Neuron (in vitro differentiated cells): ENCODE measurements around the gene MYO1H.
"Not testable (repeated sequence)": the region's sequence is repeated elsewhere in the genome, so short reads cannot be mapped to it uniquely, and the experiment has no call there.

Experiments used
- H2AFZ ChIP-seq: one replicate; pipeline ENCODE4 v1.6.1; 2013; ENCODE audit warnings: low read depth, mild to moderate bottlenecking, inconsistent platforms, low read length, moderate library complexity
- H3K27me3 ChIP-seq: one replicate; pipeline ENCODE4 v1.6.1; 2013; ENCODE audit warnings: low read length; ENCODE audit not compliant: insufficient read depth
- H3K36me3 ChIP-seq: one replicate; pipeline ENCODE4 v1.6.1; 2013; ENCODE audit warnings: low read length; ENCODE audit not compliant: insufficient read depth
- H3K4me1 ChIP-seq: one replicate; pipeline ENCODE4 v1.6.1; 2013; ENCODE audit warnings: low read length; ENCODE audit not compliant: insufficient read depth
- H3K4me3 ChIP-seq: 2 replicates; pipeline ENCODE4 v1.5.1; 2013; ENCODE audit warnings: mild to moderate bottlenecking, low read length, moderate library complexity
- H3K9me3 ChIP-seq: one replicate; pipeline ENCODE4 v1.6.1; 2013; ENCODE audit warnings: low read length

MYO1H gene

GRCh38 chr12:109434582-109434981 is 86.9 kb downstream of the MYO1H start:
- Histone ChIP-seq H3K4me3 (no peak overlapping the region), H2AFZ (no peak overlapping the region), H3K9me3 (no peaks in the 10 kb centered on the region), H3K4me1 (no peaks in the 10 kb centered on the region), H3K27me3 (no peaks in the 10 kb centered on the region), H3K36me3 (no peaks in the 10 kb centered on the region)

GRCh38 chr12:109435428-109436187 is 87.9 kb downstream of the MYO1H start:
- Histone ChIP-seq H3K9me3 (no peaks in the 10 kb centered on the region), H3K4me1 (peaks cover 2% of the 10 kb centered on the region), H2AFZ (no peak overlapping the region), H3K36me3 (no peaks in the 10 kb centered on the region), H3K27me3 (no peaks in the 10 kb centered on the region), H3K4me3 (no peak overlapping the region)

- Histone ChIP-seq H3K4me1 (peaks cover 7% of the 10 kb centered on the region), H3K9me3 (no peaks in the 10 kb centered on the region), H3K4me3 (no peak overlapping the region), H3K36me3 (no peaks in the 10 kb centered on the region), H2AFZ (no peak overlapping the region), H3K27me3 (no peaks in the 10 kb centered on the region)
These were observed 88.5 kb downstream of the MYO1H start for GRCh38 chr12:109436188-109436560.

GRCh38 chr12:109439181-109439580 is 91.5 kb downstream of the MYO1H start:
- H2AFZ ChIP-seq, result no peak overlapping the region
- H3K4me3 ChIP-seq, result no peak overlapping the region
- peaks cover 11% of the 10 kb centered on the region for H3K4me1 ChIP-seq
- H3K27me3 ChIP-seq, result no peaks in the 10 kb centered on the region
- peaks cover 4% of the 10 kb centered on the region for H3K36me3 ChIP-seq
- no peaks in the 10 kb centered on the region for H3K9me3 ChIP-seq

GRCh38 chr12:109439951-109440350 is 92.3 kb downstream of the MYO1H start:
- H3K4me3 ChIP-seq, H3K36me3 ChIP-seq, H3K9me3 ChIP-seq, H3K27me3 ChIP-seq, H2AFZ ChIP-seq: not testable (repeated sequence)
- H3K4me1 ChIP-seq, result peaks cover 11% of the 10 kb centered on the region

GRCh38 chr12:109440851-109441490 is 93.3 kb downstream of the MYO1H start:
- peaks cover 11% of the 10 kb centered on the region for H3K4me1 ChIP-seq
- H3K4me3 ChIP-seq, result no peak overlapping the region

GRCh38 chr12:109443794-109444193 is 96.1 kb downstream of the MYO1H start:
- H3K36me3 ChIP-seq, result peaks cover 37% of the 10 kb centered on the region
- H2AFZ ChIP-seq, result no peak overlapping the region
- H3K4me3 ChIP-seq, result no peak overlapping the region
- H3K9me3 ChIP-seq, result no peaks in the 10 kb centered on the region
- peaks cover 11% of the 10 kb centered on the region for H3K4me1 ChIP-seq
- no peaks in the 10 kb centered on the region for H3K27me3 ChIP-seq

More at GRCh38 chr12:109440851-109441490, 93.3 kb downstream of the MYO1H start:
- Histone ChIP-seq H3K27me3 (no peaks in the 10 kb centered on the region), H2AFZ (no peak overlapping the region), H3K9me3 (no peaks in the 10 kb centered on the region), H3K36me3 (peaks cover 15% of the 10 kb centered on the region)

- H3K36me3 ChIP-seq, result peaks cover 39% of the 10 kb centered on the region
- peaks cover 11% of the 10 kb centered on the region for H3K4me1 ChIP-seq
- H3K9me3 ChIP-seq, result no peaks in the 10 kb centered on the region
- no peaks in the 10 kb centered on the region for H3K27me3 ChIP-seq
- no peak overlapping the region for H3K4me3 ChIP-seq
- no peak overlapping the region for H2AFZ ChIP-seq
These were observed 96.6 kb downstream of the MYO1H start for GRCh38 chr12:109444259-109444658.

- Histone ChIP-seq H3K9me3 (no peaks in the 10 kb centered on the region), H3K36me3 (peaks cover 41% of the 10 kb centered on the region), H2AFZ (no peak overlapping the region), H3K4me3 (no peak overlapping the region), H3K4me1 (peaks cover 11% of the 10 kb centered on the region), H3K27me3 (no peaks in the 10 kb centered on the region)
These were observed 97.5 kb downstream of the MYO1H start for GRCh38 chr12:109445191-109445609.

GRCh38 chr12:109446869-109447268 is 99.2 kb downstream of the MYO1H start:
- Histone ChIP-seq H3K9me3 (no peaks in the 10 kb centered on the region), H3K4me1 (no peaks in the 10 kb centered on the region), H3K4me3 (no peak overlapping the region), H3K27me3 (no peaks in the 10 kb centered on the region), H2AFZ (no peak overlapping the region), H3K36me3 (peaks cover 58% of the 10 kb centered on the region)

- Histone ChIP-seq H3K36me3 (peaks cover 64% of the 10 kb centered on the region), H3K4me3 (no peak overlapping the region), H3K4me1 (no peaks in the 10 kb centered on the region), H3K9me3 (no peaks in the 10 kb centered on the region), H3K27me3 (no peaks in the 10 kb centered on the region), H2AFZ (no peak overlapping the region)
These were observed 99.8 kb downstream of the MYO1H start for GRCh38 chr12:109447482-109447881.

GRCh38 chr12:109448272-109448671 is 100.6 kb downstream of the MYO1H start:
- Histone ChIP-seq H2AFZ (no peak overlapping the region), H3K36me3 (peaks cover 68% of the 10 kb centered on the region), H3K27me3 (no peaks in the 10 kb centered on the region), H3K4me1 (no peaks in the 10 kb centered on the region), H3K4me3 (no peak overlapping the region), H3K9me3 (no peaks in the 10 kb centered on the region)

GRCh38 chr12:109448707-109449390 is 101.1 kb downstream of the MYO1H start:
- peaks cover 73% of the 10 kb centered on the region for H3K36me3 ChIP-seq
- H2AFZ ChIP-seq, result no peak overlapping the region
- no peaks in the 10 kb centered on the region for H3K27me3 ChIP-seq
- H3K9me3 ChIP-seq, result no peaks in the 10 kb centered on the region
- H3K4me3 ChIP-seq, result no peak overlapping the region
- no peaks in the 10 kb centered on the region for H3K4me1 ChIP-seq
